Measurements from ENCODE around the gene USP47.
"Not testable (repeated sequence)": the region's sequence is repeated elsewhere in the genome, so short reads cannot be mapped to it uniquely, and the experiment has no call there.

USP47 gene

DNA sequence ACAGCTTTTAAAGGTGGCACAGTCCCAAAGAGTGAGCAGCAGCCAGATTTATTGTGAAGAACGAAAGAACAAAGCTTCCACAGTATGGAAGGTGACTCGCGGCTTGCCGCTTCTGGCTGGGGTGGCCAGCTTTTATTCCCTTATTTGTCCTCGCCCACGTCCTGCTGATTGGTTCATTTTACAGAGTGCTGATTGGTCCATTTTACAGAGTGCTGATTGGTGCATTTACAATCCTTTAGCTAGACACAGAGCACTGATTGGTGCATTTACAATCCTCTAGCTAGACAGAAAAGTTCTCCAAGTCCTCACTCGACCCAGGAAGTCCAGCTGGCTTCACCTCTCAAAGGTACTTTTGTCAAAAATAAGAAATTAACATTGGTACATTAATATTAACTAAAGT, 10.4 kb upstream of the USP47 start:
- DNase-seq = not testable (repeated sequence)

DNA sequence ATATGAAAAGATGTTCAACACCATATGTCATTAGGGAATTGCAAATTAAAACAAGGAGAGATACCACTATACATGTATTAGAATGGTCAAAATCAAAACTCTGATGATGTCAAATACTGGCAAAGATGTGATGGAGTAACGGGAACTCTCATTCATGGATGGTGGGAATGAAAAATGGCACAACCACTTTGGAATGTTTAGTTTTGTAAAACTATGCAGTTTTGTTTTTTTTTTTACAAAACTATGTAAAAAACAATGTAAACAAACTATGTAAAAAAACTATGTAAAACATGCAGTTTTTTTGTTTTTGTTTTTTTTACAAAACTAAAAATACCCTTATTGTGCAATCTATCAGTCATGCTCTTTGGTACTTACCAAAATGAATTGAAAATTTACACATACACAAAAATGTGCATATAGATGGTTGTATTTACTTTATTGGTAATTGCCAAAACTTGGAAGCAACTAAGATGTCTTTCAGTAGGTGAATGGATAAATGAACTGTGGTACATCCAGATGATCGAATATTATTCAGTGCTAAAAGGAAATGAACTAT, 5.0 kb upstream of the USP47 start:
- no peak for DNase-seq

DNA sequence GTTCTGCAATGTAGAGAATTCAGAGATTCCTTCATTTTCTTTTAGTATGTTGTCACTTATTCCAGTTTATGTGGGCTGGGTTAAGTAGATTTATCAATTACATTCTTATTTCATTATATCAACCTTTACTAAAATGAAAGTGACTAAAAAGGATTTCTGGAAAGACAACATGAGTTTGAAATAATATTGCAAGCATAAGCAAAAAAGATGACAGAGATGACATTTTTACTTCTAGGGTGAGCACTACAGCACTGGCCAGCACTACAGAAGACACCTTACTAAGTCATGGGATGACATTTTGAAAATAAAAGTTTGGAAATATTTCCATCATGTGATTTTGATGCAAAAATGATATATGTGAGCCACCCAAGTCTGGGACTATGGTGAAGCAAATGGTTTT, 2.1 kb upstream of the USP47 start:
- DNase-seq = no peak

DNA sequence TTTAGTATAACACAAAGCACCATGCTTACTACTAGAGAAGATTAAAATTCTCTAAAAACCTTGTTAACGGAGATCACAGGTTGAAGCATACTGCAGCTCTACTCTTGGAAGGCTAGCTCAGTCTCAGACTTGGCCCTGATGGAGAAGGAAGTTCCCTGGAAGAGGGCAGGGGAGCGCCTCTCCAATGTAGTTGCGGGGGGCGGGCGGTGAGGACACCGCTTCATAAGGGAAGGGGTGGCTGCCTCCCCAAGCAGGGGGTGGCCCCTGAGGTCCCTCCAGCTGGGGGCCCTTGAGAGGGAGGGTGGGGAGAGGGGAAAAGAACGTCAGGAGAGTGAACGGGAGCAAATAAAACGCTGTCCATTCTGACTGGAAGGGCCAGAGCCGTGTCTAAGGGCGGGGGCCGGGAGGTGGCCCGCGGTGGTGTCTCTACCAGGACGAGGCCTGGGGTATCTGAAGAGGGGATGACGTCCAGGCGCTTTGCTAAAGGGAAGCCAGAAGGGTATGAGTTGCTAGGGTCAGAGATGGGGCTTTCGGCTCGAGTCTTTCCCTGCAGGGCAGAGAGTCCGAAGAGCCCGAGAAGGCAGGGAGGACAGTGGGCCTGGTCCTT, 553 bp upstream of the USP47 start:
- DNase-seq = peak; percentile 9

DNA sequence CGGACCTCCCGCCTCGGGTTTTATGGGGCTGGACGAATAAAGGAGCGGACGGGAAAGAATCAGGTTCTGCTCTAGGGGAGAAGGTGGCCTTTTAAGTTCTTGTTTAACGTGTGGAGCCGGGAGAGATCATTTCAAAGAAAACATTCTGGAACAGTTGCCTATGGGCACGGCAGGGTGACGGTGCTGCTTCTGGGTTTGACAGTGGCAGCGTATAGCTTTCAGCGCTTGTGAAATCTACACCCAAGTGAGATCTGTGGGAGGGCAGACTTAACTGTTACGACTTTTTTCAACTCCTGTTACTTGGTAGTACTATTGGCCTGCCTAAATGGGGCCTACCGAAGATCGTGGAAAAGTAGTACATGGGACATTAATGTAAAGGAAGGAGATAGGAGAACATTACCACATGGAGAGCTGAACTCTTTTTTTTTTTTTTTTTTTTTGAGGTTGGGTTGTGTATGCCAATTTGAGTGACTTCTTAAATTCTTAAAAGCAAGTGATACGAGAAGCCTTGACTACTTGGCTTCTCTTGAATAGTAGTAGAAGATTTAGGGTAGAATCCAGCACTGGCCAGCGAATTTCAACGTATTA, 743 bp downstream of the USP47 start:
- peak; percentile 69 for DNase-seq

DNA sequence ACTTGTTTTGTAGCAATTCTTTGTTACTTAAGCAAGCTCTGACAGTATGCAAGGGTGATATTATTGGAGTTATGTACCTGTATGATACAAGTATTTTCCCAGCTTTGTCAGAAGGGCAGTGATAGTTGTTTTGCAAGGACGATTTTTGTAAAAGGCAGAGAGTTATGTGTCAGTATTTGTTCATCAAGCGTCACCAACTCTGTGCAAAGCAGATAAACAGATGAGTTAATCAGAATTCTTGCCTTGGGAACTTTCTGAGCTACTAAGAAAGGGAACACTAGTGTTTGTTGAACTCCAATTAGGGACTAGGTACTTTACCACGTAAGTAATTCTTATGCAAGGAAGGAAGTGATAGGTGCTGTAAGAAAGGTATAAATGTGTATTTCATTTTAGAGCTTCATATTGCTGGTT, 1.4 kb downstream of the USP47 start:
- DNase-seq = peak; percentile 50

DNA sequence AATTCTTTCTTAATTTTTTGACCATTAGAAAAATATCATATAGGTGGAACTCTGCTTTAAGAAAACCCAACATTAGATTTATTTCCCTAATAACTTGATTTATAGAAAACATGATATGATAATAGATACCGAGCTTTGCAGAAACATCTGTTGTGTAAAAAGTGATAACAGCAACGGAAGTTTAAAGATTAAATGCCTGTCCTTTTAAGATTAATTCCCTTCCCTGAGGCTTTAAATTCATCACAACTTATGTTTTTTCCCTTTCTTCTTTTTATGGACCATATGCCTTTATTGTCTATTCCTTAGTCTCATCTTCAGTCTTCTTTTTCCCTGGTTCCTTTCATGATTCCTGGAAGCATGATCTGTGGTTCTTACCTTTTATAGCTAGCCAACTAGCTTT, 1.9 kb downstream of the USP47 start:
- DNase-seq = no peak

DNA sequence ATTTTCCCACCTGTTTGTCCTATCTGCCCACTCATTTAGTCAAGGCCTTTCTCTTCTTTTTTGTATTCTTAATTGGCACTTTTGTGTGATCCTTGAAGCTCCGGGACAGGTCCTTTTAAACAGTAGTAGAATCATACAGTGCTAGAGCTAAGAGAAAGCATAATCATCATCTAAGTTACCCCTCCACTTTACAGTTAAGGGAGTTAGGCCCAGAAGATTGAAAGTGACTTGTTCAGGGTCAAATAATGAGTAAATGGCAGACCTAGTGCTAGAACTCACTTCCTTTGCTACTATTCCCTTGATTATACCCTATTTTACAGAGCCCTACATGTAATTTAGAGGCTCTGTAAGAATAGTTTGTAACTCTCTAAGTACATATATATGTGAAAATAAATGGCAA, 2.5 kb downstream of the USP47 start:
- DNase-seq = no peak

DNA sequence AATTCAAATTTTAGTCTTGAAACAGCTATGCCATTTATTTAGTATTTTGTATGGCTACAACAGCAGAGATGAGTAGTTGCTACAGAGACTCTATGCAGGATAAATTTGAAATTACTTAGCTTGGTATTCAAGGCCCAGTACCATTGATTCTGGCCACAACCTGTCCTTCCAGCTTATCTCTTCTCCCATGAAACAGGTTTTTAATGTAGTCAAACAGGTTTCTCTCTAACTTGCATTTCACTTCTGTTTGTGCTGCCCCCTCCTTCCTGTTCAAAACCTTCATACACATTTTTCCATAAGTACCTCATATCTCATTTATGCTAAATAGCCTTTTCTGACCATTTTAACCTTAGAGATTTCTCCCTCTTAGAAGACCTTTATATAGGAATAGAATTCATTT, 3.3 kb downstream of the USP47 start:
- no peak for DNase-seq

DNA sequence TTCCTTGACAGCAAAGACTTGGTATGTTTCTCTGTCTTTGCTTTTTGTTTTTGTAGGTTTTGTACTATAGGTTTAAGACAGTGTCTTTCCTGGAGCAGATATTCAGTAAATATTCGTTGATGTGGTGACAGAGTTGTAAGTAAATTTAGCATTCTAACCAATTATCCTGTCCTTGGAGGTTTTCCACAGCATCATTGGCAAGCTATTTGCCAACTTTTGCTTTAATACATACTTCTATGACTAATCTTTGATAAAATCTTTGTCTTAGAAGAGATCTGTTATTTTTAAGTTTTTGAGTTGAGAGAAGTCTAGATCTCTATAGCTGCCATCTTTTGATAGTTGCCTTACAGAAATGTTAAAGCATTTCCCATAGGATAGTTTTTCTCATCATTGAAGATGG, 3.8 kb downstream of the USP47 start:
- no peak for DNase-seq

DNA sequence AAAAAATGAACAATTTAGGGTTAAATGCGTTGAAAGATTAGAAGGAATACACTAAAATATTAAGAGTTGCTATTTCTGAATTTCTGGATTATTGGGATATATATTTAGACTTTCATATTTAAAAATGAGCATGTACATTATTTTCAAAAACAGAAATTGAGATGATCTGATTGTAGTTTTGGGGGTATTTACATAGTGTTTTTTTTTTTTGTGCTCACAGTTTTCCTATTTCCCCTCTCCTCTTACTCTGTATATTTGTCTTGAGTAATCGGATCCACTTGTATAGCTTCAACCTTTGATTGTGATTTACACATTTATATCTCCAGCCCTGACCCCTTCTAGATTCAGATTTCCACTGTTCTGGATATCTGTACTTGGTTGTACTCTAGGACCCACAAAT, 5.3 kb downstream of the USP47 start:
- DNase-seq = no peak

DNA sequence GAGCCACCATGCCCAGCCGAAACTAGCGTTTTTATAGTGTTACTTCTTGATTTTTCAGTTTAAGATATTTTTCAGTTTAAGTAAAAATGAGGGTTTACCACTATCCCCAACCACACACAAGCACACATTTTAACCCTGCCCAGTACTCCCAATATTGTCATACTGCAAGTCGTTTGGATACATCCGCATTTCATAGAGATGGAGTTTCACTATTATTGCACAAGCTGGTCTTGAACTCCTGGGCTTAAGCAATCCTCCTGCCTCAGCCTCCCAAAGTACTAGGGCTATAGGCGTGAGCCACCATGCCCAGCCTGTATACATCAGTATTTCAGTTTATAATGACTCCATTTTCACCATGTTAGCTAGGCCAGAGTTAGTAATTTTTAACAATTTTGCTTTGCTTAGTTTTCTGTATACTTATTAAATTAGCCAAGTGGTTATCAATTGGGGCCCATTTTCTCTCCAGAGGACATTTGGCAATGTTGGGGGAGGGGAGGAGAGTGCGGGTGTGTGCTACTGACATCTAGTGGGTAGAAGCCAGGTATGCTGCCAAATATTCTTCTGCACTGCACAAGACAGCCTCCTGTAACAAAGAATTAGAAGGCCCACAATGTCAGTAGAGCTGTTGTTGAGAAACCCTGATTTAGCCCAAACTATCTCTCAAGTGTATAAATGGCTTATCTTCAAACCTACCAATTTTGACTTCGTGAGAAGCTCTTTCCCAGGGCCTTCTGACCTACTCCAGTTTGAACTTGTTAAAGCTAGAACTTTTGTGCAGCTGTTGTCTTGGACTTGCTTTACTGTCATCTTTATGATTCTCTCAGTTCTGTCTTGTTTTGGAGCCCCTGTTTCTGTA, 7.3 kb downstream of the USP47 start:
- DNase-seq = peak; percentile 67

DNA sequence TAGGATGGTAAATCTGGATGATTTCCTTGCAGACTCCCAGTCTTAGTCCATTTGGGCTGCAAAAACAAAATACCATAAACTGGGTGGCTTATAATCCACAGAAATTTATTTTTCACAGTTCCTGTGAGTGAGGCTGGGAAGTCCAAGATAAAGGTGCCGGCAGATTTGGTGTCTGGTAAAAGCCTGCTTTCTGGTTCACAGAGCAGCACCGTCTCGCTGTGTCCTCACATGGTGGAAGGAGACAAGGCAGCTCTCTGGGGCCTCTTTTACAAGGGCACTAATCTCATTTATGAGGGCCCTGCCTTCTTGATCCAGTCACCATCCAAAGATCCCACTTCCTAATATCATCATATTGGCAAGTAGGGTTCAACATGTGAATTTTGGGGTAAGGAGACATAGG, 8.9 kb downstream of the USP47 start:
- no peak for DNase-seq

DNA sequence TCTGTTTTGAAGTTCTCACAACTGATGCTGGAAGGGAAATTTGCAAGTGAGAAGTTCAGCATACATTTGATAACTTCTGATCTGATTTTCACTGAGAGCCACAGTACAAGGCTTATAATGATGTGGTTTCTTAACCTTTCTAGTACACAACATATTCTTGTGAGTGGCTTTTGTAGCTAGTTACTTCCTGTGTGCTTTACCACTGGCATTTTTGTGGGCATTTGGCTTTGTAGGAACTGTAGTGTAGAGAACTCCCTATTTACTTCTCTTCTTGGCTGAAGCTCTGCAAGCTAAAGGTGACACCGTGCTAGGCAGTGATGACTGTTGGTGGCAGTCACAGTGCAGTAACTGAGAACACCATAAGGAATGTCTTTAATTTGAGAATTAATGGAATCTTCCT, 14.9 kb downstream of the USP47 start:
- peak; percentile 37 for DNase-seq

DNA sequence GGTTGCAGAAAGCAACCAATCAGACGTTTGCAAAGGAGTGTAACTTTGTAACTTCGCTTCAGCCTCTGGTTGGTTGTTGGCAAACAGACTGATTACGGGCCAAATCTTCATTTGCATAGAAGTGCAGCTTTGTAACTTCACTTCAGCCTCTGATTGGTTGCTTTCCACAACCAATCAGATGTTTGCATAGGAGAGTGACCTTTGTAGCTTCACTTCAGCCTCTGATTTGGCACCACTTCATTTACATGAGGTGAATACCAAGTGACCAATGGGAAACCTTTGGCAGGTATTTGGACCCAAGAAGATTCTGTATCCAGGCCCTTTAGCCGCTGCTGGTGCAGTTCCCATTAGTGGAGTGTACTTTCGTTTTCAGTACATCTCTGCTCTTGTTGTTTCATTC, 16.0 kb downstream of the USP47 start:
- DNase-seq = peak; percentile 31

DNA sequence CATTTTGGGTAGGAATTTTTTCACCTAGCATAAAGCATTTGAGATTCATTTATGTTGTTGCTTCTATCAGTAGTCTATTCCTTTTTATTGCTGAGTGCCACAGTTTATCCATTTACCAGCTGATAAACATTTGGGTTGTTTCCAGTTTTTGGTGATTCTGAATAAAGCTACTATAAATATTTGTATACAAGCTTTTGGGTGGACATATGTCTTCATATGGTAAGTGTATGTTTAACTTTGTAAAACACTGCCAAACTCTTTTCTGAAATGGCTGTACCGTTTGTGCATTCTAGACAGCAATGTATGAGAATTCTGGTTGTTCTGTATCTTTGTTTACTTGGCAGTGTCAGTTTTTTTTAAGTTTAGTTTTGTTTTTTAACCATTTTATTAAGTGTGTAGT, 16.9 kb downstream of the USP47 start:
- DNase-seq = no peak

DNA sequence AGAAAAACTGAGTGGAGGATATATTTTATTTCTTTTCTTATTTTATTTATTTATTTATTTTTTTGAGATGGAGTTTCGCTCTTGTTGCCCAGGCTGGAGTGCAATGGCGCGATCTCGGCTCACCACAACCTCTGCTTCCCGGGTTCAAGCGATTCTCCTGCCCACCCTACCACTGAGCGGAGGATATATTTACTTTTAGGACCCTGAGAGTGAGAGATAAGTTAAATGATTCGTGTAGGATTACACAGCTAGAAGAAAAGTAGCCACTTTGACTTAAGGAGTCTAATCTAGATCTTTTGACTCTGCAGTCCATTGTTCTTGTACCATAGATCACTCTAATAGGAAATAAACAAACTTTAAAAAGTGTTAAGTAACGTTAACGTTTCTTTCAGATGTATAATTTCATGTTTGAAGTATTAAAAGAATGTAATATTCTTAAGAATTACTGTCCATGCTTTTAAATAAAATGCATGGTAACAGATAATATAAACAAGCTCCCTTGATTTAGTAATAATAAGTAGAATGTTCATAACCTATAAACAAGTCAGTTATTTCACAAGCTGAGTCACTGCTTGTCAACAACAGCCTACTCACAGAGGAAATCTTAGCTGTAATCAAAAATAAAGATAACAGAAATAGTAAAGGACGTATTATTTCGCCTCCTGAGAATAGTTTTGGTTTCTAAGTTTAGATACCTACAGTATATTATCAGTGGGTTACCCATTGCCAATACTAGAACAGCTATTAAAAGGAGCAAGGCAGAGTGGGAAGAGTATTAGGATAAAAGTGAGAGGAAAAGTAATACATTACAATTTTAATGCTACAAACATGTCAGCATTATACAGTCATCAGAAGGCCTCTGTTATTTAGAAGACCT, 18.6 kb downstream of the USP47 start:
- no peak for DNase-seq

DNA sequence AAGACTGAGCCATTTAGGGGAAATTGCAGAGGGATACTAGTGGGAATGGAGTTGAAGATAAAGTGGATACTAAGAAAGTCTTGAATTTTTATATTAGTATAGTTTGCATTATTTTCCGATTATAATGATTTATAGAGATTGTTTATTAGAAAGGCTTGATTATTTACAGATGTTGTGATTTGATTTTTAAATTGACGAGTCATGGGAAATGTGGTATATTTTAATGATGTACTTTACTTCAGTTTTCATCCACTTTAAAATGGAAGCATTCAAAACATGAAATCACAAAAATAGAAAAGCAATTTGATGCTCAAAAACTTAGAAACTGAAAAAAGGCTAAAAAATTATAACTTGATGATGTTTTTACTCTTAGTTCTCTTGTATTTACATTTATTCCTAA, 21.2 kb downstream of the USP47 start:
- no peak for DNase-seq

DNA sequence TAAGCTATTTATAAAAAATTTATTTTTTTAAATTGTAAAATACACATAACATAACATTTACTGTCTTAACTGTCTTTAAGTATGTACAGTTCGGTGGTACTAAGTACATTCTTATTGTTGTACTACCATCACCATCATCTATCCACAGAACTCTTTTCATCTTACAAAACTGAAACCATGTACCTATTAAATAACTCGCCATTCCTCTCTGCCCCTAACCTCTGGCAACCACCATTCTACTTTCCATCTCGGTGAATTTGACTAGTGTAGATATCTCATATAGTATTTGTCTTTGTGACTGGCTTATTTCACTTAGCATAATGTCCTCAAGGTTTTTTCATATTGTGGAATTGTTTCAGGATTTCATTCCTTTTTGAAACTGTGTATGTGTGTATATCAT, 22.6 kb downstream of the USP47 start:
- no peak for DNase-seq

DNA sequence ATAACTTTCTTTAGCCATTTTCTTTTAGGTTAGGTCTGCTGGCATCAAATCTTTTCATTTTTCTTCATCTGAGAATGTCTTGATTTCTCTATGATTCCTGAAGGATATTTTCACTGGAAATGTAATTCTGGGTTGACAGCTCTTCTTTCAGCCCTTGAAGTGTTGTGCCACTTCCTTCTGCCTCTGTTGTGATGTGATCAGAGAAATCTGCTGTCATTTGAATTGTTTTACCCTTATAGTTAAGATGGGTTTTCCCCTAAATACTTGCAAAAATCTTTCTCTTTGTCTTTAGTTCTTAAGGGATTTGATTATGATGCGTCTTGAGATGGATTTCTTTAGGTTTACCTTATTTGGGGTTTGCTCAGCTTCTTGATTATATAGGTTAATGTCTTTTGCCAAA, 23.0 kb downstream of the USP47 start:
- no peak for DNase-seq

DNA sequence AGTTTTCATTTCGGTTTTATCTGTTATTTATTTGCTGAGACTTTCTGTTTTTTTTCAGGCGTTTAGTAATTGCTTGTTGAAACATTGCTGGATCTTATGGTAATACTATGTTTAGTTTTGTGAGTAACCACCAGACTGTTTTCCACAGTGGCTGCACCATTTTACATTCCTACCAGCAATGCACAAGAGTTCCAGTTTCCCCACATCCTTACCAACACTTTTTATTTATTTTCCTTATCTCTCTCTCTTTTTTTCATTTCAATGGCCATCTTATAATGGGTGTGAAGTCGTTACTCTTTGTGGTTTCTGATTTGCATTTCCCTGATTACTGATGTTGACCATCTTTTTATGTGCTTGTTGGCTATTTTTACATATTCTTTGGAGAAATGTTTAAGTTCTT, 23.7 kb downstream of the USP47 start:
- no peak for DNase-seq

DNA sequence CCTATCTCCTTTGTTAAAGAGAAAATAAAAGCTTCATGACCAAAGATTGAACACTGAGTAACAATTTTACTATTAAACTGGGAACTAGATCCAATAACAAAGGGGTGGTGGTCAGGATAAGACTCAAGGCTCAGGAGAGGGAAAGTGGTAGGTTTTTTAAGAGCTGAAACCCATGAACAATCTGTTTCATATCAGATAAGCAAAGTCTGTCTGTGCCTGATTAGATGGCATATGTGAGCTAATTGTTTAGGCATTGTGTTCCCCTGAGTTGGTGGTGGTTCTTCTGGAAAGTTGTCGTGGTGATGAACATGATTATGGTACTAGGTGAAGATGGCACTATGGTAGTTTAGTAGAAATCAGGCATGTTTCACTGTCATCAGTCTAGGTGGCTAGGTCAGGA, 24.4 kb downstream of the USP47 start:
- DNase-seq = no peak

DNA sequence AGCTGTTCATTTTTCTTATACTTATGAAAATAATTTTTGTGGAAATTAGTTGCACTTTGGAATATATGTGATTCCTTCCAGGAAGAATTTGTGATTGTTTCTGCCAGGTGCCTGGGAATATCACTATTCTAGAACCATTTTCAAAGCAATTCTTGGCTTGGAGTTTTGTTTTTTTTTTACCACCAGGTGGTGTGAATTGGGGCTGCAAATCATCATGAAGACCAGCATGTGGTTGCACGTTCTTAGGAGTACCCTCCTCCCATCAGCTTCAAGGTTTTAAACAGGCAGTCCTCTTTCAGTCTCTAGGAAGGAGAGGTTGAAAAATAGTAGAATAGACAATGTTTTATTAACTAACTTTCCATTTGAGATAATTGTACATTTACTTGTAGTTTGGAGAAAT, 25.9 kb downstream of the USP47 start:
- no peak for DNase-seq

Data from central memory CD4-positive, alpha-beta T cell (primary cell).